NB4 (cell line): ENCODE measurements around the gene ZBTB5.

Source experiments
- CTCF ChIP-seq: IDR thresholded peaks from one replicate; pipeline ENCODE4 v1.5.1; 2012; ENCODE audit warnings: low read depth, low read length
- MYC ChIP-seq: IDR thresholded peaks from 2 replicates; pipeline ENCODE4 v1.6.1; 2011; ENCODE audit warnings: low read depth, low read length
- POLR2A ChIP-seq: IDR thresholded peaks from 2 replicates; pipeline ENCODE4 v1.6.1; 2011; ENCODE audit warnings: mild to moderate bottlenecking; ENCODE audit not compliant: insufficient read length; ENCODE audit errors: extremely low read depth
- TF ChIP-seq, protein P1 (sequence below): IDR thresholded peaks from 2 replicates; pipeline ENCODE4 v1.6.1; 2011; ENCODE audit warnings: low read depth, low read length

- TF ChIP-seq CTCF (no peak), MYC (no peak), POLR2A (no peak)
- TF ChIP-seq, protein P1, sequence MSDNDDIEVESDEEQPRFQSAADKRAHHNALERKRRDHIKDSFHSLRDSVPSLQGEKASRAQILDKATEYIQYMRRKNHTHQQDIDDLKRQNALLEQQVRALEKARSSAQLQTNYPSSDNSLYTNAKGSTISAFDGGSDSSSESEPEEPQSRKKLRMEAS, result no peak
These were observed 54.8 kb downstream of the ZBTB5 start for GRCh38 chr9:37410354-37410861.
